NCI-H345 (cell line): ENCODE results near the gene ETV6.

Experiments used
- DNase-seq: peaks from one replicate; lab custom pipeline; 2025; lab: John Stamatoyannopoulos, UW

ETV6 gene

DNA sequence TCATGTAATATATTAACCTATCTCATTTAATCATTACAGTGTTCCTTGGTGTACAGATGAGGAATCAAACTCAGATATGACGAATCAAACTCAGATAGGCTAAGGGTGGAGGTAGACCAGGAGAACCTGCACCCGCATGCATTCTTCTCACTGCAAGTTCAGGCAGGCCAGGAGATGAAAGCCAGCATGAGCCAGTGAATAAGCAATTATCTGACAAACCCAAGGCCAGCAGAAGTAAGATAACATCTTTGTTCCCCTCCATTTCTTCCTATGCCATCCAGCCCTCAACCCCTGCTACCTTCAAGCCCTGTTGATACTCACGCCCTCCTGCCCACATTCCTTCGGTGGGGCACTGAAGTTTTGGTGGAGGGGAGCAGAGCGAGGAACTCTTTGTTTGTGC is 152.2 kb downstream of the ETV6 start:
- no peak for DNase-seq

DNA sequence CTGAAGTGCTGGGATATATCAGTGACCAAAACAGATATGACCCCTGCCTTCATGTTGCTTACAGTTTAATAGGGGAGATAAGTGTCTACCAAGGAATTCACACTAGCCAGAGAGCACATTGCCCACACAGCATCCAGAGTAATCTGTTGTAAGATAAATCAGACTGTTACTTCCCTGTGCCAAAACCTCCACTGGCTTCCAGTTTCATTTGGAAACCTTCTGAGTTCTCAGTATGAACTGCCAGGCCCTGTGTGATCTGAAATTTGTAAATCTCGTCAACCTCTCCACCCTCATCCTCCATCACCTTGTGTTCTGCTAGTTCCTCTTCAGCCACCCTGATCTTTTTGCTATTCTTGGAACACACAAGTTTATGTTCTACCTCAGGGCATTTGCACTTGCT is 154.7 kb downstream of the ETV6 start:
- no peak for DNase-seq

DNA sequence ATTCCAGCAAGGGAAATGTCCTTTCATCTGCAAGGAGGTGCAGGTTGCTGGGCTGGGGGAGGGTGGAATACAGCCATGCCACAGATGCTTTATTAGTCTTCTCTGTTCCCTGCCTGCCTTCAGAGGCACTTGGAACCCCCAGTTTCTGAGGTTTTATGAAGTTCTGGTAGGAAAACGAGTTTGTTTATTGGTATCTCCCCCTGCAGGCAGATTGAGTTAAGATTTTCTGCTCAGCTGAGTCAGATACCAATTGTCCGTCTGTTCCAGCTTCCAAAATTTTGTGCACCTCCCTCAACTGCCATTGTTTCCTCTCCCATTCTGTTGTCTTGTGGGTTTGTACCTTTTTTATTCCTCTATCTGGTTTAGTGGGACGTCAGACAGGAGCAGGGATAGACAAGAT is 155.6 kb downstream of the ETV6 start:
- DNase-seq, result no peak

DNA sequence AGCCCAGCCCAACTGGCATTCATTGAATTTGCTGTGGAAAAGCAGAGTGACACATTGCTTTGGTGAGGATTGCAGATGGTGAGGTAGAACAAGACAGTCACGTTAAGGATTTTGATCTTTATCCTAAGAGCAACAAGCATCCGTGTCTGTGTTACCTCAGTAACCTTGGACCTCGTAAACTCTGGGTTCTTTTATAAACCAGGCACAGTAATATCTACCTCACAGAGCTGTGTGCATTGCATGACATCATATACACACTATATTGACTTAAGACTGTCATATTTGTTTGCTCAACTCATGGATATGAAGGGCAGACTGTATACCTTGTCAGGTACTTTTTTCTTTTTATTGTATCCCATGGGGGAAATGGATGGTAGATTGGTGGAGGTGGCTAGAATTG is 156.2 kb downstream of the ETV6 start:
- DNase-seq, result peak; percentile 29

DNA sequence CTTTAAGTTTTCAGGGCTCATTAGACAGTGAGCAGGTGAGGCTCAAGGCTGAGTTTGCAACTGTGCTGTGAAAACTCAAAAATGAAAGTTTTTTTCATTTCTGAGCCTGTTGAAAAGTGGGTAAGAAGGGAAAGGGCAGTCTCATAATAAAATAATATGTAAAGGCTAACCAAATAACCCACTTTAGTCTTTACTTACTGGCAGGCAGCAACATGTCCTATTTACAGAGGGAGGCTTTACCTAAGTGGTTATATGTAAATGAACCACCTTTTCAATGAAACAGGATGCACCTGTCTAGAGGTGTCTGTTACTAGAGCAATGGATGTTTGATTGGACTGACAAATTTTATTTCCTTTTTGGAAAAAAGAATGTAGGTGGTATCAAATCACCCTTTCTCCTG is 158.0 kb downstream of the ETV6 start:
- DNase-seq, result peak; percentile 89

DNA sequence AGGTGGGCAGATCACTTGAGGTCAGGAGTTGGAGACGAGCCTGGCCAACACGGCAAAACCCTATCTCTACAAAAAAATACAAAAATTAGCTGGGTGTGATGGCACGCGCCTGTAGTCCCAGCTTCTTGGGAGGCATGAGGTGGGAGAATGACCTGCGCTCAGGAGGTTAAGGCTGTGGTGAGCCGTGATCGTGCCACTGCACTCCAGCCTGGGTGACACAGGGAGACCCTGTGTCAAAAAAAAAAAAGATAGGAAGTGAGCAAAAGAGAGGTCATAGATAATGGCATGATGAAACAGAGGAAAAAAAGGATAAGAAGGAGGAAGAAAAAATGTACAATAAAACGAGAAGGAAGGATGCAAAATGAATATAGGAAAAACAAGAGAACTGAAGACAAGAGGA is 159.5 kb downstream of the ETV6 start:
- DNase-seq, result no peak

DNA sequence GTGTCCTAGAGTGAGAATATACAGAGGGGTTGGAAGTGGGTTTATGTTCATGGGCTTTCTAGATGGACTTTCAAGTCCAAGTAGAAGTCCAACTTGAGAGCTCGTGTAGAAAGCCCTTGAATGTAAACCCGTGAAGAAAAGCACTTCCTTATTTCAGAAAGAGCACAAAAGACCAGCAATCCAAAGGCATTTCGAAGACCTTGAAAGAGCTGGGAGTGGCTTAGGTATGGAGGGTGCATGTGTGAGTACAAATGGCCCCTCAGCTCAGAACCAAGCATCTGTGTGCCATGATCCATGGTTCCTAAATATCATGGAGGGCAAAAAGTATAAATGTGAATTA is 160.7 kb downstream of the ETV6 start:
- DNase-seq, result no peak

DNA sequence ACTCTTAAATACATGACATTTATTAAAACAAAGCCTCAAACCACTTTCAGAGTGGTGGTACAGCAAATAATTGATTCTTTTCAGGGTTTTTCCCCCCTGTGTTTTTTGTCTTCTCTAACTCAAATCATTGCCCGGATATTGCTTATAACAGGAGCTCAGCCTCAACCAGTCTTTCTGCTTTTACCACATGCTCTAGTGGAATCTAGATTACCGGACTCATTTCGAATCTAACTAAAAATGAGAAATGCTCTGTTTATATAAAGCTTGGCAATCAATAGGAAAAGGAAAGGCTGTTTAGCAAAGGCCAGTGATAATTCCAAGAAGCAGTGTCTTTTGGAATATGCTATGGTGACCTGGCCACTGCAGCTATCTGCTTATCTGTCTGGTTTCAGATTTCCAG is 161.5 kb downstream of the ETV6 start:
- no peak for DNase-seq

DNA sequence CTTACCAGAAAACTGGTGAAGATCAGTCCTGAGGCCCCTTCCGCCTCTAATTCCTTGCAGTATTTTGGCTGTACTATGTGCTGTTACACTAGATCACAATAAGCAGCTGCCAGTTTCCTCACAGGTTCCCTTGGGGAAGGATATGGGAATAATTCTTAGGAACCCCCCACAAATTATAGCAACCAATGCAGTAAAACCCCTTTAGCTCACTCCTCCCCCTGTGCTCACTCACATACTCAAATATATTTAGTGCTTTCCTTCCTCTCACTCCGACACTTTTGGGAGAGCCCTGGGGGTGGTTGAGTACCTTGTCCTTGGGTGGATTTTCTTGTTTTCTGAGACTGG is 162.7 kb downstream of the ETV6 start:
- DNase-seq, result no peak

DNA sequence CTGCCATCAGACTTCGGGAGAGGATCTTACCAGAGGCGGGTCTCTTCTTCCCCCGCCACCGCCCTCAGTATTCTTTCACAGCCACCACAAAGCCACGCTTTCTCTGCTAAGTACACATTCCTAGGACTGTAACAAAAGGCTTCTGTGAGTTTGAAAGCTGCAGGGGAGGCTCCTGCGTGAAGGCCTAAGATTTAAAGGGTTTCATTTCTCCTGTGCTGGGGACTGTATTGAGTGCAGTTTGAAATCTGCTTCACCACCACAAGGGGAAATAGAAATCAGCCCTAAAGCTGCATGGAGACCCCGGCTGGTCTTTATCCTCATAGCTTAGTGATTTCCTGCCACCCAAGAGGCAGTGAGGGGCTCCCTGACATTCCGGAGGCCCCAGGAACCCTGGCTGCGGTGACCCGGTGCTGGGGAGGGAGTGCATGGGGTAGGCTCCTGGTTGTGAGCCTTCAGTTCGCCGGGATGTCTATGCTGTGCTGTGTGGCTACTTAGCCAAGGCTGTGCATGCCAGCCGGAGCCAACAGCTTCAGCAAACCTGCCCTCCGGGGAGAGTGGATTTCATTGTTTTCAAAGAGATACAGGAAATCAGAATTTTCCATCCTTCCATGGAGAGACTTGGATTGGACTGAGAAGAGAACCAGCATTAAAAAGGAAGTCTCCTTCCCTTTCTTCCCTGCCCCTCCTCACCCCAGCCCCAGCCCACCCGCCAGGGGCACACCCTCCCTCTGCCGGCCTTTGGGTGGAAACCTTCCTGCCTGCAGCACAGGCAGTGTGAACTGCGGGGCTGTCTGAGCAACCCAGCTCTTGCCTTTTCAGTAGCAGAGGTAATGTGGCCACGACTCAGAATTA is 163.3 kb downstream of the ETV6 start:
- DNase-seq, result peak; percentile 61

DNA sequence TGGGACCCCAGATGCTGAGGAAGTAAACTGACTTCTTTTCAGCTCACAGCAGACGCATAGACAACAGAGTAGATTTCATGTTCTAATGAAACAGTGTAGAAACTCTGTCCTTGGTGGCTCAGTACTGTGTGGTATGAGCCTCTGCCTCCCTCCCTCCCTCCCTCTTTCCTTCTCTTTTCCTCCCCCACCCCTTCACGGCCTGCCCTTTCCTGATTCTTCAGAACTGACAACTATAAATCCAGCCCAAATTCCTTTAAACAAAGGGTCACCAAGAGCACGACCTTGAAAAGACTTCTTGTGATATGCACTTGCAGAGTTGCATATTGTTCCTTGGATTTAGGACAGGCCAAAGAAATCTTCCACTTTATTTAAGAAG is 164.0 kb downstream of the ETV6 start:
- DNase-seq, result no peak

DNA sequence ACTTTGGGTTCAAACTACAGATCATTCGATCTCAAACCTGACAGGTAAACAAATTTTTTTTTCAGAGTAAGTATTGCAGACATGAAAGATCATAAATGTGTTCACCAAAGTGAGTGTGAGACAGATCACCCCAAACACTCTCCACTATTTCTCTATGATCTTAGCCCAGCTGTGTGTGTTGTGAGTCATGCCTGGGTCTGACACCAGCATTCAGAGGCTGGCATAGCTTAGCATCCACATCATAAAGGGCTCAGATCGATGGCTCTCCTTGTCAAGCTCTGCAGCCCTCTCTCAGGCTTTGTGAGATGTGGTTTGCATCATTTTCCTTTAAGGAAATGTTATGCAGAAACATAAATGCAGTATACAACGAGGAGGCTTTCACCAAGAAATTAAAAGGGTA is 164.9 kb downstream of the ETV6 start:
- peak; percentile 26 for DNase-seq

DNA sequence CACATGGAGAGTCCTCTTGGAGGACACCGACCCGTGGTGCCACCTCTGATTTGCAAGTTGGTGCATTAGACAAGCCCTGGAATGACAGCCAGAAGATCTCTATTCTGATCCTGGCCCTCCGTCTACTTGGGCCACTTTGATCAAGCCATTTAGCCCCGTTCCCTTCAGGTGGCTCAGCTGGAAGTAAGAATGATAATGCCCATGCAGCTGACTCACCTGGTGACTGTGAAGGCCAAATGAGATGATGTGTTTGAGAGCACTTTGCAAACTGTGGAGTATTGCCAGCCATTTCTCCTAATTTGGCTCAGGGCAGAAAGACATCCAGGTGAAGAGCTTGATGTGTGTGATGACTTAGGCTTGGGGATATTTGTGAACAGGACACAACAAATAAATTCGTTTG is 165.9 kb downstream of the ETV6 start:
- peak; percentile 57 for DNase-seq

DNA sequence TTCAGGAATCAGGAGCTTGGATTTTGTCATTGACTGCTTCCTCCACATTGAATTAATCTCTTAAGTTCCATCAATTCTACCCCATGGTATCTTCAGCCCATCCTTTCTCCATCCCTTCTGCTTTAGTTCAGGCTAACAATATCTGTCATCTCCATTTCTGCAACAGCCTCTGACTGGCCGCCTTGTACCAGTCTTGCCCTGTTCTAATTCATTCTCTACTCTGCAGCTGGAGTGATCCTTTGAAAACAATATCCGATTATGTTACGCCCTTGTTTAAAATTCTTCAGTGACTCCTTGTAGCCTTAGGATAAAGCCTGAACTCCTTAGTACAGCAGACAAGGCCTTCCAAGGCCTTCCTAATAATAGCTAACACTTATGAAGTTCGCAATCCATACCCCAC is 170.2 kb downstream of the ETV6 start:
- DNase-seq, result no peak

DNA sequence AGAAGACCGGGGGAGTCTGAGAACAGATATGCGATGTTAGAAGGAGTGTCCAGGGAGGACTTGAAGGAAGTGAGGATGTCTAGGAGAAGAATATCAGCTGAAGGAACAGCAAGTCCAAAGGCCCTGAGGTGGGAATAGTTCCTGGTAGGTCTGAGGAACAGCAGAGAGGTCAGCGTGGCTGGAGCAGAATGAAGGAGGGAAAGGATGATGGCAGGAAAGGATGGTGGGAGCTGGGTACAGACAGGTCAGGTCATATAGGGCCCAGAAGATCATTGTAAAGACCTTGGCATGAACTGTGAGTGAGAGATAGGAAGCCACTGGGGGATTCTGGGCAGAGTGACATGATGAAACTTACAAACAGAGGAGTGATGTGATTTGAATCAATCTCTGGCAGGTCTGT is 171.0 kb downstream of the ETV6 start:
- no peak for DNase-seq

DNA sequence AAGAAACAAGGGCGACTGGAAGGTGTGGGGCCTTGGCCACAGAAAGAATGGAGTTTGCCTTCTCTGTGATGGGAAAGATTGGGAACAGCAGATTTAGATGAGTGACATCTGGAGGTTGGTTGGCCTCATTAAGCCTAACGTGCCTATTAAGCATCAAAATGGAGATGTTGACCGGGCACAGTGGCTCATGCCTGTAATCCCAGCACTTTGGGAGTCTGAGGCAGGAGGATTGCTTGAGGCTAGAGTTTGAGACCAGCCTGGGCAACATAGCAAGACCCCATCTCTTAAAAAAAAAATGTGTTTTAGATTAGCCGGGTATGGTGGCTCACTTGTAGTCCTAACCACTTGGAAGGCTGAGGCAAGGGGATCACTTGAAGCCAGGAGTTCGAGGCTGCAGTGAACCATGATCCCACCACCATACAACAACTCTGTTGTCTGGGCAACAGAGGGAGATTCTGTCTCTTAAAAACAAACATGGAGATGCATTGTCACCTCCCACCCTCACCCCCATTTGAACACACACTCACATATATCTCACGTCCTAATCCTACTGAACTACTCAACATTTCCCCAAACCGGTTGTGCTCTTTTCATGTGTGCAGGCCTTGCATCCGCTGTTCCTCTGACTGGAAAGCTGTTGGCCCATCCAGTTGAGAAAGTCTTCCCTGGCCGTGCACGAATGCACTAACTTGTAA is 172.1 kb downstream of the ETV6 start:
- DNase-seq, result no peak

DNA sequence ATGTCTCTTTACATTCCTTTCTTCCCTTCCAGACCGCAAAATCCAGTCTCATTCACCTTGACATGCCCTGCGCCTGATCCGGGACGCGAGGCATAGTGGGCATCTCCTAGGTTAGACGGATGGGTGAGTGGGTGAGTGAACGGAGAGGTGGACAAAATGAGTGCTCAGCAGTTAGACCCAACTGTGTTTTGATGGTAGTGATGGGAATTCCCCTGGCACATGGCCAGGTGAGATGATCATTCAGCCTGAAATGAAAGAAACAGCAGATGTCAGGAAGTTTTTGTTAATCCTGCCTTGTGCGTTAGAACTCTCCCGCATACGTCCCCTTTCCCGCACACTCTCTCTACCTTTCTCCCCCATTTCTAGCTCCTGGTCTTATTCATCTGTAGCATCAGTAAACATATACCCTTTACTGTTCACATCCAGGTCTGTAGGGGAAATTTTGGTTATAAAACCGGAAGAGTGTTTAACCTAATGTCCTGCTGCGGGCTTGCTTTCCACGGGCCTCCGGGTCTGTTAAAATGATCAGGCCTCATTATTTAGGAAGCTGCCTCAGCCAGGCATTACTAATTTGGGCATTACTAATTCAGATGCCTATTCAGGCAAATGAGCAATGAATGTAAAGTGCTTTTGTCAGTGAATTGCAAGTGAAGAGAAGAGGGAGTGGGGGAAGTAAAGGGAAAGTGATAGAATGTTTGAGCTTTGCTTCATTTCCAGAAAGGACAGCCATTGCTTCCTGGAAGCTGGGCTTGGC is 172.8 kb downstream of the ETV6 start:
- peak; percentile 61 for DNase-seq

DNA sequence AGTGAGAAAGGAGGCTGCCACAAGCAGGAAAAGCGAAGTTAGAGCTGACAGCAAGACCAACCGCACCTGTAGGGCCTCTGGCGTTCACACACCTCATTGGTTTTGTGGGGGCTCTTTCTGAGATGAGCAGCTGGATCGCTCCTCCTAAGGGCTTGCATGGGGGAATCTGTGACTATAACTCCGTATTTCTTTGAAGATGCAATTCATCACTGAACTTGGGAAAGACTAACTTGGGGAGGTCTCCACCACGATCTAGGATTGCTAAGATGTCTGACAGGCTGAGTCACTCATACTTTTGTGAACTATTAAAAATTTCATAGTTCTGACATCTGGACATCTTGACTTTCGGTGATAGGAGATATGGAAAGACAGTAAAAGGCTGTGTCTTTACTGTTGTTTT is 173.6 kb downstream of the ETV6 start:
- DNase-seq, result no peak

DNA sequence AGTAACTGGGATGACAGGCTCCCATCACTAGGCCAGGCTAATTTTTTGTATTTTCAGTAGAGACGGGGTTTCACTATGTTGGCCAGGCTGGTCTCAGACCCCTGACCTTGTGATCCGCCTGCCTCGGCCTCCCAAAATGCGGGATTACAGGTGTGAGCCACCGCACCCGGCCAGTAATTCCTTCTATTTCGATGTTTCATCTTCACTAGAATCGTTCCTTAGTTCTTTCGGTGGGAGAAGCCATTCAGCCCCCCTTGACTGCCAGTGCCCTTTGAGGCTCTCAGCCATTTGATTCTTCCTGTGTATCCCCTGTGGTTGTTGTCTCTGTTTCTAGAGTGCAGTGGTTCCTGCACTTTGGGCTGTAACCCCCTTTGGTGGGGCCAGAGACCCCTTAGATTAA is 174.1 kb downstream of the ETV6 start:
- no peak for DNase-seq

DNA sequence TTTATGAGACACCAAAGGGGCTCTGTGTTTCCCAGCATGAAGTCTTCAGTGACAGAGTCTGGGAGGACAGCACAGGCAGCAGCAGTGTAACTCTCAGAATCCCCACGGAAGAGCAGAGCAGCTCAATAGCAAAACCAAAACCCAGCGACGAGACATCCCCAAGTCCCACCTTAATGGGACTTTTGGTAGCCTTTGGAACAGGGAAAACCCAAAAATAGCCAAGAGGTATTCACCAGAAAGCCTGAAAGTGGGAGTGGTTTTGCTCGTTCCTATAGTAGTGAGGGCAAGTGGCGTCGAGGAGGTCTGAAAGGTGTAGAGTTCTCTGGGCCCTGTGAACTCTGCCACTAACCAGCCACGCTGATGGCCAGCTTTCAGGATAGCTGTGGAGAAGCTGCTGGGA is 174.6 kb downstream of the ETV6 start:
- DNase-seq, result no peak

DNA sequence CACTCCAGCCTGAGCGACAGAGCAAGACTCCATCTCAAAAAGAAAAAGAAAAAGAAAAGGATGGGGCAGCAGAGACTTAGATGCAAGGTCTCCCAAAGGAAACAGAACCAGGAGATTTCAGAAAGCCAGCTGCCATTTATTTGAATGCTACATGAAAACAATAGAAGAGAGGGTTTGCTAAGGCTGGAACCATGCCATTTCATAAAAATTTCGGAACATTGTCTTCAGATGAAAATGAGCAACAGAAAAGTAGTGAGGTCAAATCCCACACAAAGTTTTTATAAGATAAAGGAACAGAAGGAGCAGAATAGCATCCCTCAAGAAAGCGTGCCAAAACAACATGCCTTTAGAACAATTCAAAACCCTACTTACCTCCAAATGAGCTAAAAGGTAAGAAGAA is 175.3 kb downstream of the ETV6 start:
- DNase-seq, result no peak

DNA sequence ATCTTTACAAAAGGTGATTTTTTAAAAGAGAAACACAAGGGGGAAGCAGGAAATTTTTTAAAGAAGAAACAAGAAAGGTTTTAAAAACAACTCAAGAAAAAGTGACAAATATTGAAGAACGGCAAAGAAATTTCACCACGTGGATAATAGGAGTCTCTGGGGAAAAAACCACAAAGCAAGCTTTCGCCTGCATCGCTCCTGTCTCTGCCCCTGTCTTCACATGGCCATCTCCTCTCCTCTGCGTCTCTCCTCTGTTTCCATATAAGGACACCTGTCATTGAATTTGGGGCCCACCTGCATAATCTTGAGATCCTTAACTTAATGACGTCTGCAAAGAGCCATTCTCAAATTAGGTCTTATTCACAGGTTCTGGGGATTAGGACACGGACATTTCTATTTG is 175.8 kb downstream of the ETV6 start:
- no peak for DNase-seq

DNA sequence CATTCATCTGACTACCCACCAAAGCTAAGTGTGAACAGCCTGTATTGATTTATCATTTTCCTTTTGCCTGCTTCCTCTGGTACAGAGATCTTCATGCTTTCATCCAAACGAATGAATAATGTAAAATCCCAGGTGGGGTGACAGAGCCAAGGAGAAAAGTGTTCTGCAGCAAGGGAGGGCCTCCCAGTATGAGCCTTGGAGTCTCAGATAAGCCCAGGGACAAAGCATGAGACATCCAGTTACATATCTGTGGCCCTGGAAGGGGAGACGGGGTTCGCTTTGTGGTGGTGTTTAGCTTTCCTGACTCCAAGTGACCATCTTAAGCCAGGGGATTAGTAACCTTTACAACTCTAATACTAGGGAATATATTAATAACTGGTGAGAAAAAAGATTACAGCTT is 177.1 kb downstream of the ETV6 start:
- no peak for DNase-seq
